HepG2 (cell line): Measurements from ENCODE around the gene FCHO2. TPM values are rescaled to one million over a fixed set of nuclear protein-coding genes. Genes with fewer than 3 reads are reported as not detected.
A peak's percentile ranks its signal among the peaks of the same experiment; 100 is the strongest.

Experiments used
- ARNT2 ChIP-seq: sonication (generic); formaldehyde crosslinking; IDR thresholded peaks from 2 replicates; pipeline ENCODE4 v1.8.0; 2022; ENCODE audit warnings: mild to moderate bottlenecking, low read depth, missing genetic modification reagents, moderate library complexity
- ATF4 ChIP-seq, 2 experiments: fragments of 450-650 bp in 1 of 2; sonication (generic) in 1 of 2; formaldehyde crosslinking; IDR thresholded peaks; 2 replicates each; pipeline versions ENCODE4 v1.5.0 to v1.8.0; 2020 to 2022; ENCODE audit warnings: mild to moderate bottlenecking in 1 of 2, missing genetic modification reagents in 1 of 2
- CBX5 ChIP-seq: sonication (generic); formaldehyde crosslinking; IDR thresholded peaks from 2 replicates; pipeline ENCODE4 v1.4.0; 2020; ENCODE audit warnings: missing genetic modification reagents, borderline replicate concordance
- CEBPG ChIP-seq: IDR thresholded peaks from 2 replicates; pipeline ENCODE4 v1.6.1; 2016
- CHD2 ChIP-seq: IDR thresholded peaks from 2 replicates; pipeline ENCODE4 v1.6.1; 2011; ENCODE audit warnings: low read depth, low read length, improper control_type of control experiment
- DMTF1 ChIP-seq: sonication (generic); formaldehyde crosslinking; IDR thresholded peaks from 2 replicates; pipeline ENCODE4 v1.4.0; 2020; ENCODE audit warnings: mild to moderate bottlenecking, missing genetic modification reagents
- DNMT3B ChIP-seq: conservative IDR thresholded peaks from 2 replicates; pipeline ENCODE4 v1.6.1; 2016; ENCODE audit warnings: missing biosample characterization, control low read depth
- EP300 ChIP-seq, 3 experiments: sonication (generic) in 1 of 3; formaldehyde crosslinking in 1 of 3; IDR thresholded peaks; 2 replicates each; pipeline versions ENCODE4 v1.5.1 to v1.6.1; 2011 to 2020; ENCODE audit warnings: low read depth in 2 of 3, low read length in 2 of 3, borderline replicate concordance in 1 of 3, improper control_type of control experiment in 1 of 3, mild to moderate bottlenecking in 1 of 3, missing genetic modification reagents in 1 of 3, moderate library complexity in 1 of 3
- FOXC1 ChIP-seq: sonication (generic); formaldehyde crosslinking; IDR thresholded peaks from 2 replicates; pipeline ENCODE4 v1.8.0; 2022; ENCODE audit warnings: mild to moderate bottlenecking, missing genetic modification reagents, borderline replicate concordance
- MAF1 ChIP-seq: sonication (generic); formaldehyde crosslinking; IDR thresholded peaks from 2 replicates; pipeline ENCODE4 v1.5.0; 2020; ENCODE audit warnings: missing genetic modification reagents, borderline replicate concordance
- MAFF ChIP-seq: IDR thresholded peaks from 2 replicates; pipeline ENCODE4 v1.6.1; 2011; ENCODE audit warnings: low read depth, low read length, improper control_type of control experiment
- MYC ChIP-seq: sonication (generic); formaldehyde crosslinking; IDR thresholded peaks from 2 replicates; pipeline ENCODE4 v1.9.0; 2021; ENCODE audit warnings: missing genetic modification reagents, borderline replicate concordance
- POLR2AphosphoS5 ChIP-seq: IDR thresholded peaks from 2 replicates; pipeline ENCODE4 v1.6.1; 2012; ENCODE audit warnings: low read depth, low read length
- RAD51 ChIP-seq: fragments of 450-650 bp; IDR thresholded peaks from 2 replicates; pipeline ENCODE4 v1.6.1; 2016; ENCODE audit warnings: borderline replicate concordance
- RARA ChIP-seq: IDR thresholded peaks from 2 replicates; pipeline ENCODE4 v1.6.1; 2016; ENCODE audit warnings: missing genetic modification reagents, missing compliant biosample characterization
- RXRA ChIP-seq: sonication (generic); formaldehyde crosslinking; IDR thresholded peaks from 2 replicates; pipeline ENCODE4 v1.5.1; 2020; ENCODE audit warnings: missing genetic modification reagents
- SALL1 ChIP-seq: sonication (generic); formaldehyde crosslinking; IDR thresholded peaks from 2 replicates; pipeline ENCODE4 v1.8.0; 2022; ENCODE audit warnings: mild to moderate bottlenecking, missing genetic modification reagents
- SKI ChIP-seq: fragments of 450-650 bp; IDR thresholded peaks from one replicate; pipeline ENCODE4 v1.6.1; 2018; ENCODE audit warnings: mild to moderate bottlenecking; ENCODE audit not compliant: partially characterized antibody
- TMF1 ChIP-seq: sonication (generic); formaldehyde crosslinking; IDR thresholded peaks from 2 replicates; pipeline ENCODE4 v1.8.1; 2022; ENCODE audit warnings: low read depth, missing genetic modification reagents
- ZFP82 ChIP-seq: sonication (generic); formaldehyde crosslinking; IDR thresholded peaks from 2 replicates; pipeline ENCODE4 v1.5.1; 2020; ENCODE audit warnings: mild to moderate bottlenecking, missing genetic modification reagents, borderline replicate concordance
- ZNF143 ChIP-seq: sonication (generic); formaldehyde crosslinking; IDR thresholded peaks from 2 replicates; pipeline ENCODE4 v1.4.0; 2020; ENCODE audit warnings: missing genetic modification reagents
- ZNF616 ChIP-seq: sonication (generic); formaldehyde crosslinking; IDR thresholded peaks from 2 replicates; pipeline ENCODE4 v1.5.0; 2020; ENCODE audit warnings: low read depth, mild to moderate bottlenecking, missing genetic modification reagents
- ZNF841 ChIP-seq: sonication (generic); formaldehyde crosslinking; IDR thresholded peaks from 2 replicates; pipeline ENCODE4 v1.8.1; 2023; ENCODE audit warnings: missing genetic modification reagents, borderline replicate concordance
- ZSCAN20 ChIP-seq: sonication (generic); formaldehyde crosslinking; IDR thresholded peaks from 2 replicates; pipeline ENCODE4 v1.4.0; 2020; ENCODE audit warnings: missing genetic modification reagents, mild to moderate bottlenecking, borderline replicate concordance
- polyA plus RNA-seq, 8 experiments: library from polyadenylated mRNA; depleted of rRNA in 3 of 8; stranded (reverse) in 7 of 8; unstranded in 1 of 8; fragments of >200 nt; fragmentation: Illumina TruSeq in 4 of 8; extraction: Trizol in 4 of 8; gene quantifications; 2 replicates each; pipeline versions ENCODE4 v1.2.1 to v1.2.3, GENCODE V29; 2011 to 2016; ENCODE audit warnings: low read depth in 4 of 8, missing spikeins in 1 of 8, mixed read lengths in 1 of 8; ENCODE audit not compliant: insufficient read depth in 1 of 8
- total RNA-seq, 5 experiments: library from RNA; depleted of rRNA; stranded (reverse); fragments of >200 nt; fragmentation: Illumina TruSeq; extraction: Trizol; gene quantifications; 2 replicates each; pipeline ENCODE4 v1.2.3, GENCODE V29; 2016; ENCODE audit warnings: low read depth in 1 of 5
- TF ChIP-seq, protein P1 (sequence below): sonication (generic); formaldehyde crosslinking; IDR thresholded peaks from 2 replicates; pipeline ENCODE4 v1.4.0; 2020; ENCODE audit warnings: missing genetic modification reagents
- TF ChIP-seq, protein P2 (sequence below): IDR thresholded peaks from 2 replicates; pipeline ENCODE4 v1.6.1; 2016; ENCODE audit warnings: low read depth, borderline replicate concordance

Gene FCHO2
- total and polyA plus RNA-seq, 2 of the 13 experiments (the other 11 are each of a cell fraction or from before 2014, with no cell fraction given): 11.6 to 17.3 TPM

GRCh38 chr5:72955768-72956323 is at the start of gene FCHO2 (continued):
- TF ChIP-seq, protein P1, sequence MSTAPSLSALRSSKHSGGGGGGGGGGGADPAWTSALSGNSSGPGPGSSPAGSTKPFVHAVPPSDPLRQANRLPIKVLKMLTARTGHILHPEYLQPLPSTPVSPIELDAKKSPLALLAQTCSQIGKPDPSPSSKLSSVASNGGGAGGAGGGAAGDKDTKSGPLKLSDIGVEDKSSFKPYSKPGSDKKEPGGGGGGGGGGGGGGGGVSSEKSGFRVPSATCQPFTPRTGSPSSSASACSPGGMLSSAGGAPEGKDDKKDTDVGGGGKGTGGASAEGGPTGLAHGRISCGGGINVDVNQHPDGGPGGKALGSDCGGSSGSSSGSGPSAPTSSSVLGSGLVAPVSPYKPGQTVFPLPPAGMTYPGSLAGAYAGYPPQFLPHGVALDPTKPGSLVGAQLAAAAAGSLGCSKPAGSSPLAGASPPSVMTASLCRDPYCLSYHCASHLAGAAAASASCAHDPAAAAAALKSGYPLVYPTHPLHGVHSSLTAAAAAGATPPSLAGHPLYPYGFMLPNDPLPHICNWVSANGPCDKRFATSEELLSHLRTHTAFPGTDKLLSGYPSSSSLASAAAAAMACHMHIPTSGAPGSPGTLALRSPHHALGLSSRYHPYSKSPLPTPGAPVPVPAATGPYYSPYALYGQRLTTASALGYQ: no peak; the same call in 1 of the 2 replicates
- TF ChIP-seq CBX5 (no peak), ARNT2 (CRISPR knock-in tag) (peak; percentile 59; the same call in 1 of the 2 replicates), ZNF616 (CRISPR knock-in tag) (no peak), RARA (no peak; the same call in 1 of the 2 replicates), MYC (CRISPR knock-in tag) (0 out of 2 replicates have a peak, but pooled peaks have one; percentile 69), ZNF841 (CRISPR knock-in tag) (peak; percentile 84), DMTF1 (CRISPR knock-in tag) (no peak), MAF1 (no peak), CHD2 (no peak), ATF4 (CRISPR knock-in tag; IDR thresholded peaks at IDR 0.05) (peak in 1 of 2 experiments; percentile 67; a peak in 2 of 4 replicates), EP300 (IDR thresholded peaks at IDR 0.05; ENCODE audit: low read depth in 2 of 2, low read length in 2 of 2) (no peak), EP300 (CRISPR knock-in tag; IDR thresholded peaks at IDR 0.05; ENCODE audit: borderline replicate concordance) (0 out of 2 replicates have a peak, but pooled peaks have one; percentile 18), SKI (peak; percentile 94), SALL1 (CRISPR knock-in tag) (peak; percentile 89), ZNF143 (CRISPR knock-in tag) (no peak), FOXC1 (CRISPR knock-in tag) (peak; percentile 92), RAD51 (no peak), TMF1 (CRISPR knock-in tag) (no peak), MAFF (no peak), ZSCAN20 (CRISPR knock-in tag) (no peak), DNMT3B (CRISPR knock-in tag) (no peak), ZFP82 (CRISPR knock-in tag) (peak; percentile 83; the same call in 1 of the 2 replicates), RXRA (no peak; the same call in 1 of the 2 replicates), POLR2AphosphoS5 (peak; percentile 81), CEBPG (CRISPR knock-in tag) (no peak)
- TF ChIP-seq, protein P2, sequence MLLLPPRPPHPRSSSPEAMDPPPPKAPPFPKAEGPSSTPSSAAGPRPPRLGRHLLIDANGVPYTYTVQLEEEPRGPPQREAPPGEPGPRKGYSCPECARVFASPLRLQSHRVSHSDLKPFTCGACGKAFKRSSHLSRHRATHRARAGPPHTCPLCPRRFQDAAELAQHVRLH (CRISPR knock-in tag): peak; percentile 19; the same call in 1 of the 2 replicates
